GM12873 (cell line): ENCODE measurements around the gene ZNF761.

ENCODE experiments used
- TF ChIP-seq, protein P1 (sequence below): IDR thresholded peaks from 2 replicates; pipeline ENCODE4 v1.5.1; 2012; ENCODE audit warnings: low read depth, mild to moderate bottlenecking, moderate library complexity, low read length, control low read depth; ENCODE audit not compliant: insufficient read depth; ENCODE audit errors: missing control alignments

The ZNF761 gene

GRCh38 chr19:53462861-53463260 is 31.1 kb downstream of the ZNF761 start:
- TF ChIP-seq, protein P1, sequence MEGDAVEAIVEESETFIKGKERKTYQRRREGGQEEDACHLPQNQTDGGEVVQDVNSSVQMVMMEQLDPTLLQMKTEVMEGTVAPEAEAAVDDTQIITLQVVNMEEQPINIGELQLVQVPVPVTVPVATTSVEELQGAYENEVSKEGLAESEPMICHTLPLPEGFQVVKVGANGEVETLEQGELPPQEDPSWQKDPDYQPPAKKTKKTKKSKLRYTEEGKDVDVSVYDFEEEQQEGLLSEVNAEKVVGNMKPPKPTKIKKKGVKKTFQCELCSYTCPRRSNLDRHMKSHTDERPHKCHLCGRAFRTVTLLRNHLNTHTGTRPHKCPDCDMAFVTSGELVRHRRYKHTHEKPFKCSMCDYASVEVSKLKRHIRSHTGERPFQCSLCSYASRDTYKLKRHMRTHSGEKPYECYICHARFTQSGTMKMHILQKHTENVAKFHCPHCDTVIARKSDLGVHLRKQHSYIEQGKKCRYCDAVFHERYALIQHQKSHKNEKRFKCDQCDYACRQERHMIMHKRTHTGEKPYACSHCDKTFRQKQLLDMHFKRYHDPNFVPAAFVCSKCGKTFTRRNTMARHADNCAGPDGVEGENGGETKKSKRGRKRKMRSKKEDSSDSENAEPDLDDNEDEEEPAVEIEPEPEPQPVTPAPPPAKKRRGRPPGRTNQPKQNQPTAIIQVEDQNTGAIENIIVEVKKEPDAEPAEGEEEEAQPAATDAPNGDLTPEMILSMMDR: no peak

GRCh38 chr19:53463263-53463662 is 31.5 kb downstream of the ZNF761 start:
- TF ChIP-seq, protein P1: no peak

DNA sequence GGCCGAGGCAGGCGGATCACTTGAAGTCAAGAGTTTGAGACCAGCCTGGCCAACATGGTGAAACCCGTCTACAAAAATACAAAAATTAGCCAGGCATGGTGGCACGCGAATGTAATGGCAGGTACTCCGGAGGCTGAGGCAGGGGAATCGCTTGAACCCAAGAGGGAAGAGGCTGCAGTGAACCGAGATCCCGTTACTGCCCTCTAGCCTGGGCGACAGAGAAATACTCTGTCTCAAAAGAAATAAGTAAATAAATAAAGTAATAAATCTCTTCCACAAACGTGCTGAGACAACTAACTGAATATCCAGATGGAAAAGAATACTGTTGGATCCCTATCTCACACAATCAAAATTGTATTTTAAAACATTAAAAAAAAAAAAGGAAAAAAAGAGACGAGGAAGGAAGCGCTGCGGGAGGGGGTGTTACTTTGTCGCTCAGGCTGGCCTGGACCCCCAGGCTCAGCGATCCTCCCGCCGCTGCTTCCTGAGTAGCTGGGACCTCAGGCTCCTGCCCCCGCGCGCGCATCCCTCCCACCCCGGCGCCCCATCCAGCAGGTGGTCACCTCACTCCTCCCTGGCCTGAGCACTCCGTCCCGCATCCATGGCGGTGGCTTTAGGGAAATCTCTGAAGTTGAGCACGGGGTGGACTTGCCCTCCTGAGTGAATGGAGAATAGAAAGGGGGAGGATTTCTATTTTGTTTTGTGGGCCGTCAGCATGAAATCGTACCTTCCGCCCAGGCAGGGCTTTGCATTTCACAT is 35.1 kb downstream of the ZNF761 start:
- TF ChIP-seq, protein P1: no peak

DNA sequence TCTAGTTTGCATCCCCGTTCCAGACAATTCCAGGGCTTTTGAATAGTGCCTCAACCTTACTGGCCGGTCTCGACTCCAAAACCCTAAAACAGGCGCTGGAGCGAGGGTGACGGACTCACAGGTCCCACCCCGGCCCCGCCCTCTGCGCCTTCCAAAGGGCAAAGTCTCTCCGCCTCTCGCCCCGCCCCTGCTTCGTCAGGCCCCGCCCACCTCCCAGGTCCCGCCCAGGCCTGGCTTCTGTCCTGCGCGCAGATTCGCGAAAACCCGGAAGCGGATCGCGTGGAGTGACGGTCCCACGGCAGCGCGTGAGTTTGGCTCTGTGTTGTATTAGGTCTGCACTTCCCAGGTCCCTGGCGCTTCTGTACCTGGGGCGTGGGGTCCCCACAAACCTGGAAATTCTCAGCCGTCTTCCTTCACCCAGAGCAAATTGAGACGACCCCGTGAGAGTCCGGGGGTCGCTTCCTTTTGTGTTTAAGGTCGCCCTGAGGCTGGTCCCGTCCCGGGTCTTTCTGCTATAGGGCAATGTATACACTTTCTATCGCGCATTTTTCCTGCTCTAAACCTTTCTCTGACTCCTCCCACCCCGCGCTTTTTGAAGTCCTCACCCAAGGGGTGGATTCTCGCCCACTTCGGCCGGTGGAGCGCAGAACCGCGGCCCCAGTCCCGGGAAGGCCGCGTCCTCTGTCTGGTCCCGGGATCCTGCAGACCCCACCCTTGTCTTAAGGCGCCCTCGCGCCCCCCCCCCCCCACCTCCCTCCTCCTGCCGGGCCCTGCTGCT is 35.9 kb downstream of the ZNF761 start, which contains the start of gene ZNF813:
Gene ZNF813, plus strand, starts transcription at position 249 of the 778 bp plus-strand sequence. CDS start 16,090 bp downstream, outside the sequence.
- TF ChIP-seq, protein P1: no peak

DNA sequence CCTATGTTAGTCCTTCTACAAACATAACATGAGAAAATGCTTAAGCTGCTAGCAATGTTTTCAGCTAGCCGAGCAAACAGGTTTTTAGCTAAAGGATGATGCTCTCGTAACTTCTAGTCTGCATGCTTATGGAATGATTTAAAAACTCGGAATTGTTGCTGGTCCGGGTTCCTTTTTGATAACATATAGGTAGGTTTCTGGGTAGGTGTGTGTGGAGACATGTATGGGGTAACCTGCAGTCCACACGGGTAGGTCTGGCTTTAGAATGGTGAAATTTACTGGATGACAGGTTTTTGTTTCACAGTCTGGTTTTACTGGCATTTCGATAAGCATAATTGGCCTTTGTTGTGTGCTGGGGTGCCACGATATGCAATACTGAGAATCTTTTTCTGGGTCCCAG is 40.1 kb downstream of the ZNF761 start:
- TF ChIP-seq, protein P1: no peak

DNA sequence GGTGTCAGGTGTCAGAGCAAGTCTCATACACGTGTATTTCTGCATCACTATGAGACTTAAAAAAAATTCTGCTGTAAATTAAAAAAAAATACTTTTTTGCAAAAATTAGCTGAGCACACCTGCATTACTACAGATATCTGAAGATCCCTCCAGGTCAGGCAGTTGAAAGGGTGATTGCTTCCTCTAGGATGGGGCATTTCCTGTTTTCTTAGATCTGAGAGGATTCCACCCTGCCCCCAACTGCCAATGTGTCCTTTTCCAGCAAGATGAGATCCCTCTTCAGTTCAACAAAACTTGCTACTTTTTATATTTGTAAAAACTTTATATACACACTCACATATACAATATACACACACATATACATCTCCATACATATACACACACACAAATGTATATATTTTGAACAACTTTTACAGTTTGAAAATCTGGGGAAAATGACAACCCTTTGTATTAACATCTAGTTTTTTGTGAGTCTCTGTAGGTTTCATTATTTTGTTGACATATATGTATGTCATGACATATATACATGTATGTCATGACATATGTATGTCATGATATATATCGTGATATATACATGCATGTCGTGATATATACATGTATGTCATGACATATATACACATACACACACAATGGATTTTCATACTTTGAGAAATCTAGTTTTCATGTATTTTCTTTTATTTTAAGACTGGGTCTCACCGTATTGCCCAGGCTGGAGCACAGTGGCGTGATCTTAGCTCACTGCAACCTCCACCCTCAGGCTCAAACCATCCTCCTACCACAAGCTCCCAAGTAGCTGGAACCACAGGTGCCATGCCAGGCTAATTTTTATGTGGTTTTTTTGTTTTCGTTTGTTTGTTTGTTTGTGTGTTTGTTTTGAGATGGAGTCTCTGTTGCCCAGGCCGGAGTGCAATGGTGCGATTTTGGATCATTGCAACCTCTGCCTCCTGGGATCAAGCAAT is 53.5 kb downstream of the ZNF761 start:
- TF ChIP-seq, protein P1: no peak
